Measurements from ENCODE around the gene ZNF597.

- TF ChIP-seq POLR2A (IDR thresholded peaks at IDR 0.05) (no peak), CTCF (IDR thresholded peaks at IDR 0.05) (no peak), EP300 (IDR thresholded peaks at IDR 0.05) (no peak), POLR2AphosphoS5 (IDR thresholded peaks at IDR 0.05) (no peak)
Observed at GRCh38 chr16:3439637-3440036, 3.7 kb downstream of the ZNF597 start.

All from sigmoid colon (tissue), 4 donors.